HAP-1 (cell line): Measurements from ENCODE around the gene FAM180B.
"Not testable (repeated sequence)": the region's sequence is repeated elsewhere in the genome, so short reads cannot be mapped to it uniquely, and the experiment has no call there.

Source experiments
- DNase-seq, 2 experiments: peaks; one replicate each; pipeline ENCODE4 v3.0.0-alpha.2; 2016 to 2020; ENCODE audit warnings: low spot score in 2 of 2
- H3K27me3 ChIP-seq: fragments of 250-450 bp; sonication (Bioruptor Pico); 2 replicates; pipeline ENCODE4 v1.5.1; 2020; ENCODE audit warnings: low read depth, mild to moderate bottlenecking, moderate library complexity
- H3K36me3 ChIP-seq: fragments of 250-450 bp; sonication (Bioruptor Pico); replicated peaks from 2 replicates; pipeline ENCODE4 v1.5.1; 2020; ENCODE audit warnings: mild to moderate bottlenecking
- H3K4me1 ChIP-seq: fragments of 250-450 bp; sonication (Bioruptor Pico); 2 replicates; pipeline ENCODE4 v1.5.1; 2020; ENCODE audit warnings: mild to moderate bottlenecking
- H3K4me3 ChIP-seq: fragments of 250-450 bp; sonication (Bioruptor Pico); 2 replicates; pipeline ENCODE4 v1.5.1; 2020; ENCODE audit warnings: mild to moderate bottlenecking, moderate library complexity
- H3K9me3 ChIP-seq: fragments of 250-450 bp; sonication (Bioruptor Pico); 2 replicates; pipeline ENCODE4 v1.5.1; 2020; ENCODE audit warnings: mild to moderate bottlenecking, moderate library complexity
- in situ Hi-C: fragments of 300-500 bp; cut with MboI; formaldehyde crosslinking; loops from 3 replicates; pipeline ENCODE4 v1.14.3; 2020; ENCODE audit warnings: low sequenced_read_pairs, inconsistent platforms, mixed read lengths

FAM180B gene

DNA sequence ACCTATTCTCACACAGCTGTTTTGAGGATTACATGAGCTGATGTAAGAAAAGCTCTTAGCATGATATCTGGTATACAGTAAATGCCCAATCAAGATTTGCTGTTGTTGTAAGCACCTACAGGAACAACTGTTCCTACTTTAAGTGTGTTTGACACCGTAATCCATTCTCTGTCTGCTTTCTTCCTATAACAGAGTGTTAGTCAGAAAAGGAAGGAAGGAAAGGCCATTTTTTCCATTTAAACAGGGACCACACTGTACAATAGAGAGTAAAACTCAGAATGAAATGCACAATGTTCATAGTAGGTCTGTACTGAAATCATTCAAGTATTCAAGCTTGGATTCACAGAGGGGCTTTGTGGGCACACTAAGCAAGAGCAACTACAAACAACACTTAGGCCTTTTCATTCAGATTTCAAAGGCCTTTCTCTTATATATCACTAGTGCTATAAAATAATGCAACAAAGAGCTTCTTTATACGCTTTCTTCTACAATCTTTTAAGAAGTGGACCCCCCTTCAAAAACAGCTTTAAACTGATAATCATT, 34.4 kb downstream of the FAM180B start:
- H3K27me3 ChIP-seq: no peaks in the 10 kb centered on the region
- H3K36me3 ChIP-seq: peaks cover 73% of the 10 kb centered on the region
- no peaks in the 10 kb centered on the region for H3K9me3 ChIP-seq
- in situ Hi-C loops: no loop called here
- no peak for DNase-seq
- H3K4me3 ChIP-seq: no peak overlapping the region
- no peaks in the 10 kb centered on the region for H3K4me1 ChIP-seq

DNA sequence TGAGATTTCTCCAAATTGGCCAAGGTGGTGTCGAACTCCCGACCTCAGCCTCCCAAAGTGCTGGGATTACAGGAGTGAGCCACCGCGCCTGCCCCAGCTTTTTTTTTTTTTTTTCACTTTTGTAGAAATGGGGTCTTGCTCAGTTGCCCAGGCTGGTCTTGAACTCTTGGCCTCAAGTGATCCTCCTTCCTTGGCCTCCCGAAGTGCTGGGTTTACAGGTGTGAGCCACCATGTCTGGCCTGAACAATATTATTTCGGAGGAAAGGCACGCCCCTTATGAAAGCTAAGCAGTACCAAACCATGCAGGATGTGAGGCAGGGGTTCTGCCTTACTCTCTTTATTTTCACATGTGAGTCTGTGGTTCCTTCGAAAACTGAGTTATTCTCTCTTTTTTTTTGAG, 39.8 kb downstream of the FAM180B start:
- Histone ChIP-seq H3K36me3 (peaks cover 74% of the 10 kb centered on the region), H3K9me3 (no peaks in the 10 kb centered on the region), H3K27me3 (no peaks in the 10 kb centered on the region), H3K4me3 (no peak overlapping the region), H3K4me1 (no peaks in the 10 kb centered on the region)
- in situ Hi-C loops: loop anchor here (25.0 kb wide), 1 partner anchor 486 kb away; no protein-coding TSS in a partner anchor
- DNase-seq: no peak

DNA sequence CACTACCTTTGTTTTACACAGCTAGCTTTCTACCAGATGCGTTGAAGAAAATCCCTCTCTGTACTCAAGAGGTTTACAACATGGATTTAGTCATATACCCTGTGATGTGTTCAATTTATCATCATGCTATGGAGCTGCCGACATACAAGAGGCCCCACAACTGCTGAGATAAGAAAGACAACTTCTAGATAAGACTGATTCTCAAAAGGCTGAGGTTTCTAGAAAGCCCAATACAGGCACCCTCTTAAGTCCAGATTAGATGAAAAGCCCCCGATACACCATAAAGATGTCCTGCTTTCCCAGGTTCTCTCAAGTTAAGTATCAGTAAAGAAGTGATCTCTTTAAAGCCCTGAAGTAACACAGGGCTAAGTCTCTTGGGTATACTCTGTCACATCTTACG, 41.5 kb downstream of the FAM180B start:
- H3K36me3 ChIP-seq: peaks cover 67% of the 10 kb centered on the region
- no peaks in the 10 kb centered on the region for H3K27me3 ChIP-seq
- no peaks in the 10 kb centered on the region for H3K9me3 ChIP-seq
- no peak overlapping the region for H3K4me3 ChIP-seq
- no peaks in the 10 kb centered on the region for H3K4me1 ChIP-seq
- in situ Hi-C loops: loop anchor here (25.0 kb wide), 1 partner anchor 484 kb away; no protein-coding TSS in a partner anchor
- DNase-seq: no peak

DNA sequence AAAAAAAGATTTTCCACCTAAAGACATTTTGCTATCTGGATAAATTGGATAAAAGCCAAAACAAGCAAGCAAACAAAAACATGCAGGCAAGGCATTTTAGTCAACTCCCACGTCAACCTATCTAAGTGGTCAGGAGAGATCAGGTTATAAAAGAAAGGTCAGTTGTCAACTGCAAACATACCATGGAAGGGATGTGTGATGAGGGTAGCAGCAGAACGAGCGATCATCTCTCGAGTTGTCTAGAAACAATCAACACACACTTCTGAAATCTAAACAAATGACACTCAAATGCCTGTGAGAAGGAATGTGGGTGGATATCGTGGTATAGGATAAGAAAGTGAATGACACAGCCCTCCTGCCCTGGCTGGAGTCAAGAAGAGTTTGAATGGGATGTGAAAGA, 45.0 kb downstream of the FAM180B start:
- H3K4me3 ChIP-seq: no peak overlapping the region
- H3K9me3 ChIP-seq: no peaks in the 10 kb centered on the region
- no peaks in the 10 kb centered on the region for H3K4me1 ChIP-seq
- no peaks in the 10 kb centered on the region for H3K27me3 ChIP-seq
- no peak for DNase-seq
- in situ Hi-C loops: loop anchor here (25.0 kb wide), 1 partner anchor 481 kb away; no protein-coding TSS in a partner anchor
- H3K36me3 ChIP-seq: peaks cover 62% of the 10 kb centered on the region

DNA sequence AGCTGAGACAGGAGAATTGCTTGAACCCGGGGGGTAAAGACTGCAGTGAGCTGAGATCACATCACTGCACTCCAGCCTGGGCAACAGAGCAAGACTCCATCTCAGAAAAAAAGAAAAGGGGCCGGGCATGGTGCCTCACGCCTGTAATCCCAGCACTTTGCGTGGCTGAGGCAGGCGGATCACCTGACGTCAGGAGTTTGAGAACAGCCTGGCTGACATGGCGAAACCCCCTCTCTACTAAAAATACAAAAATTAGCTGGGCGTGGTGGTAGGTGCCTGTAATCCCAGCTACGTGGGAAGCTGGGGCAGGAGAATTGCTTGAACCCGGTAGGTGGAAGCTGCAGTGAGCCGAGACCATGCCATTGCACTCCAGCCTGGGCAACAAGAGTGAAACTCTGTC, 49.9 kb downstream of the FAM180B start:
- not testable (repeated sequence) for H3K4me3 ChIP-seq, H3K9me3 ChIP-seq, DNase-seq, H3K27me3 ChIP-seq, H3K4me1 ChIP-seq
- H3K36me3 ChIP-seq: peaks cover 55% of the 10 kb centered on the region
- in situ Hi-C loops: loop anchor here (25.0 kb wide), 1 partner anchor 476 kb away; no protein-coding TSS in a partner anchor
